Stimulated activated CD4-positive, alpha-beta T cell treated with anti-CD3 and anti-CD28 coated beads, Interleukin-15, amount 100 ng/mL, for 24 hours (primary cell): ENCODE results near the gene TMPRSS11B.
"Not testable (repeated sequence)": the region's sequence is repeated elsewhere in the genome, so short reads cannot be mapped to it uniquely, and the experiment has no call there.

ENCODE experiments used
- DNase-seq: peaks from one replicate; pipeline ENCODE4 v3.0.0-alpha.2; 2020

Gene TMPRSS11B

DNA sequence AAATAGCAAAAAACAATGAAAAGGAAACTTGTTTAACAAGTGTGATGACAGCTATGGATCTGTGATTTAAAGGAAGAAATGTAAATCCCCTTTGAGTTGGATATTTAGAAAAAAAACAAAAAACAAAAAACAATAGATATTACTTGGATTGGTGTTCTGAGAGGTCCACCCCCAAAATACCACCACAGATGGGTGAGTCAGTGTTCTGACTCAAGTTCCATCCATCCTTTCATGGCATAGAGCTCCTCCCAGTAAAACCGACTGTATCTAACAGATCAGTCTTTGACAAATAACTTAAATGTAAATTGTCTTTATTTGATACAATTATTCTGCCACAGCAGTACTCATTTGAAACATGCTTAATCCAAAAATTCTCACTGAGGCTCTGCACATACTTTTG, 27.4 kb downstream of the TMPRSS11B start:
- no peak for DNase-seq

DNA sequence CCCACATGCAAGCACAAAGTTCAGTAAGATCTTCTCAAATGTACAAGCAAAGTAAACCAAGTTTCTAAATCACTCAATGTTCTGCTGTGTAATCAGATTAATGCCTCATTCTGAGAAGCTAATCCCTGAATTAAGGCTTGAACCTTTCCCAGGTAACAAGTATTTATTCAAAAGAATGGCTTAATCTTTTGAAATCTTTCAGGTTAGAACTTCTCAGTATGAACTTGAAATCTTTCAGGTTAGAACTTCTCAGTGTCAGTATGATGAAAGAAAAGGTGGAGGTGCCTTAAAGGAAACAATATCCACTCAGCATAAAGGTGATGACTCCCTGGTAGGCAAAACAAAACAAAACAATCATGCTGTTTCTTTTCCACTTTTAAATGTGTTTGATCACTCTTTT, 29.0 kb downstream of the TMPRSS11B start:
- no peak for DNase-seq

DNA sequence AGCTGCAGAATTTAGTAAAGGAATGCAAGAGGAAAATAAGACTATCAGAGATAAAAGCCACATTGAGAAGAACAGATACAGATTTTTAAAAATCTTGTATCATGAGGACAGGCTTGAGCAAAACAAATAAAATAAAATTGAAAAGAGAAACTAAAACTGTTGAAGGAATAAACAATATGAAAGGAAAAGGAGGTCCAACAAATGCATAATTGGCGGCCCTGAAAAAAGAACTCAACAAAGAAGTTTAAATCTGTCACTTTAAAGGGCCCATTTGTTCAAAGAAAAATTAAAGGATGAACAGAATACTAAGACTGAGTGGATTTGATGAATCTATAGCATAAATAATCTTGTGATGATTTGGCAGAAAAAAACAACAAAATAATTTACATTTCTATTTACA, 36.5 kb downstream of the TMPRSS11B start:
- DNase-seq: no peak

DNA sequence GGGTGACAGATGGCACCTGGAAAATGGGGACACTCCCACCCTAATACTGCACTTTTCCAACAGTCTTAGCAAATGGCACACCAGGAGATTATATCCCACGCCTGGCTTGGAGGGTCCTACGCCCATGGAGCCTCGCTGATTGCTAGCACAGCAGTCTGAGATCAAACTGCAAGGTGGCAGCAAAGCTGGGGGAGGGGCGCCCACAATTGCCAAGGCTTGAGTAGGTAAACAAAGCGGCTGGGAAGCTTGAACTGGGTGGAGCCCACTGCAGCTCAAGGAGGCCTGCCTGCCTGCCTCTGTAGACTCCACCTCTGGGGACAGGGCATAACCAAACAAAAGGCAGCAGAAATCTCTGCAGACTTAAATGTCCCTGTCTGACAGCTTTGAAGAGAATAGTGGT, 51.2 kb downstream of the TMPRSS11B start:
- not testable (repeated sequence) for DNase-seq

DNA sequence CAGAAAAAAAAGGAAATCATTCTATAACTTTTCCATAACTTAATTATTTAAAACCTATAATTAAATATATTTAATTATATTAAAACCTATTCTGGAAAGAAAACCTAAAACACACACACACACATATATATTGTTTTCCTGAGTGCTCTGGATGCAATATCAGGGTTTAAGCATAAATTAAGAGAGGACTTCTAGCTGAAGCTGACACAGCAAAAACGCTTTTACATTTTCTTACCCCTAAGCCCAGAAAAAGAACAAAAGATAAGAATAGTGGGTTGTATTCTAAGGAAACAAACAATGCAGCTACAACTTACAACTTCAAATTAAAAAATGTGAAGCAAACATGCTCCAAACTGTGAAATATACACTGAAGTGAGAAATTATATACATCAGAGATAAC, 52.3 kb downstream of the TMPRSS11B start:
- DNase-seq: no peak

DNA sequence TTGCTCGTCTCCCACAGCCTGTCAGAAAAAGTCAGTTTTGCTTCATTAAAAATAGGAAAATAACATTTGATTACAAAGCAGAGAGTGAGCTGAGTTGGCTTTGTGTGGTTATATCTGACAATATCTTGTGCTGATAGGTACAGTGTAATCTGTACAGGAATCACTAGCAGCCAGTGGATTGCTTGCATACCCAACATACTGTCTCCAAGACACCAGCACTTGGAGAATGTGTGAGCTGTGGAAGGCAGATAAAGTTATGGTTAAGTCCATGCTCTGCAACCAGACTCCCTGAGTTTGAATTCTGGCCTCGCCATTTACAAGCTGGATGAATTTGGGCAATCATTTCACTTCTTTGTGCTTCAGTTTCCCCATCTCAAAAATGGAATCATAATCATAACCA, 58.3 kb downstream of the TMPRSS11B start:
- no peak for DNase-seq

DNA sequence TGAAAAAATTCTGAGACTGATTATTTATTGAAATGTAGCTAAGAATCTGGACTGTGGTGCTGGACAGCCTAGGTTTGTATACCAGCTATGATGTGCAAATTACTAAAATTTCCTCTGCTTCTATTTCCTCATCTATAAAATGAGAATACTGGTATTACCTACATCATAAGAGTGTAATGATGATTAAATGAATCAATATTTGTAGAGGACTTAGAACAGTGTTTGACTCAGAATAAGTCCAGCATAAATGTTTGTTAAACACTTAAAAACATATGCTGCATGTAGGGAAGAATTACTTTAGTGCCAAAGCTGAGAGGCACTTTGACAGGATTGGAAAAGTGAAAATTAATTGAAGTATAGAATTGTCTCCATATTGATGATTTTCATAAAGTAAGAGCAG, 60.6 kb downstream of the TMPRSS11B start:
- DNase-seq: no peak

DNA sequence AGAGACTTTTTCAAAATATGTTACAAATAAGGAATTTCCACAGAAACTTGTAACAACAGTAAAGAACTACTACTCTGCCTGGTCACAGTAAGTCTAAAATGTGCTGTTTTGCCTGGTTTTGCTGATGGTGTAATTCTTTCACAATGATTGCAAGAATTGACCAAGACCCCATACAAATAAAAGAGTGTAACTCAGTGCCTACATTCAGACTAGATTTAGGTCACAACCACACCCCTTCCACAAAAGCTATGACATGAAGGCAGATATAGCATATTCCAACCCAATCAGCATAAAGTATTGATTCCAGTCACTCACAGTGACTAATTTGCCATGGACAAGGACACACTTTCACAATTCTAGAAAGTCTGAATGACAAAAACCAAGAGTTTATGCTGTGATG, 62.1 kb downstream of the TMPRSS11B start:
- DNase-seq: no peak

DNA sequence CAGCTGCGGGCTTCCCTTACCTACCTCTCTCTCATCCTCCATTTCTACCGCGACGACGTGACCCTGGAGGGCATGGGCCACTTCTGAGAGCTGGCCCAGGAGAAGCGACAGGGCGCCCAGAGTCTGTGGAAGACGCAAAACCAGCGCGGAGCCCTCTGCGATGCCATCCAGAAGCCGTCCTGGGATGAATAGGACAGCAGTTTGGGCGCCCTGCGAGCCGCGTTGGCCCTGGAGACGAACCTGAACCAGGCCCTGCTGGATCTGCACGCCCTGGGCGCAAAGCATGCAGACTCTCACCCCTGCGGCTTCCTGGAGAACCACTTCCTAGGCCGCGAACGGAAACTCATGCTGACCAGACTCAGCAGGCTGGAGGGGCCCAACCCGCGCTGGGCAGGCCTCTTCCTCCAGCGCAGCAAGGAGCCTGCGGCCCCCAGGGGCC, 63.1 kb downstream of the TMPRSS11B start:
- no peak for DNase-seq

DNA sequence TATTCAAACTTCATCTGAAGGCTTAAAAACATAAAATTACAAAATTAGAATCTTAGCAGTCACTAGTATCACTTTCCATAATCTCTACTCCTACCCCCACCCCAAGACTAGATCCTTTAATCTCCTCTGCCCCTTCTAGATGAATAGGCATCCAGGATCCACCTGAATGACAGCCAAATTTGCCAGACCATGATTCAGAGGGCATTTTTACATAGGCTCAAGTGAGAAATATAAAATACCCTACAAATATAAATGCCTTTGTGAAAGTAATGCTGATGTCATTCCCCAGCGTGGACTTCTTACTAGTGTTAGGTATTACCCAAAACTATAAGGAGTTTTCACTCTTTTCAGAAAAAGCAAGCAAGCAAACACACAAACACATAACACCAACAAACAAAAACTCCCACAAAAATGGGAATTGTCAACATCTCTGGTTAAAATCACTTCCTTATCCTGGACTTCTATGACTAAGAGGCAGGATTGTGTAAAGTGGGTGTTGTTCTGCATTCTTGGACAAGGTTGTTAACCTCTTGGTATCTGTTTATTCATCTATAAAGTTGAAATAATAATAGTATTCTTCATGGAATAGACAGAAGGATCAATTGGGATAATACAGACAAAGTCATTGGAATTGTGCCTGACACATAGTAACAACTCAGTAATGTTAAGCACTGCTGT, 64.5 kb downstream of the TMPRSS11B start:
- DNase-seq: no peak

DNA sequence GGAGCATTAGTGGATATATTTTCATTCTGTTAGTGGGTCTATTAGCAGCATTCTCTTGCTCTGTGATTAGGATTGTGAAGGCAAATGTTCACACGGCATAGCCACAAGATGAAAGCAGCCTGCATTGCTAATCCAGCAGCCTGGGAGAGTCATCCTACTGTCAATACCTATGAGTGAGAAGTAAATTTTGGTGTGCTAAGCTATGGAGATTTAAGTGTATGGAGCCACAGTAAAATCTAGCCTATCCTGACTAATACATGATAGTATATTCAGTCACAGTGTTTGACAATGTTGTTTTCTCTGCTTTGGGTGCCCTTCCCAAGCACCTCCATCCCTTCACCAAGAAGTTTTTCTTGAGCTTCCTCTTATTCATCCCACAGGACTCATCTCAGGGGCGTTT, 68.6 kb downstream of the TMPRSS11B start:
- no peak for DNase-seq
